Prostate gland (tissue), 2 donors: ENCODE results near the gene EFCAB9. TPM values are rescaled to one million over a fixed set of nuclear protein-coding genes. Genes with fewer than 3 reads are reported as not detected.

Source experiments
- DNase-seq: peaks from one replicate; pipeline ENCODE4 v3.0.0-alpha.2; 2019; ENCODE audit warnings: low spot score
- H3K27ac ChIP-seq, 2 donors: fragments of 200-600 bp; sonication (generic); 2 replicates each; pipeline ENCODE4 v1.5.1; 2017 to 2019
- H3K27me3 ChIP-seq: fragments of 200-600 bp; sonication (generic); replicated peaks from 2 replicates; pipeline ENCODE4 v1.5.1; 2019; ENCODE audit not compliant: insufficient read depth
- H3K36me3 ChIP-seq, 2 donors: fragments of 200-600 bp; sonication (generic); 1 replicate in 1 of 2; 2 replicates in 1 of 2; pipeline versions ENCODE4 v1.5.1 to v1.8.1; 2017 to 2019
- H3K4me1 ChIP-seq: fragments of 200-600 bp; sonication (generic); replicated peaks from 2 replicates; pipeline ENCODE4 v1.5.1; 2019
- H3K4me3 ChIP-seq, 2 donors: fragments of 200-600 bp; sonication (generic); 2 replicates each; pipeline ENCODE4 v1.5.1; 2017 to 2019
- H3K9me3 ChIP-seq: fragments of 200-600 bp; sonication (generic); 2 replicates; pipeline ENCODE4 v1.5.1; 2017
- CTCF ChIP-seq, 4 experiments: fragments of 200-600 bp in 2 of 4; fragments of 450-650 bp in 2 of 4; sonication (generic) in 2 of 4; IDR thresholded peaks; 1 replicate in 3 of 4; 2 replicates in 1 of 4; pipeline ENCODE4 v1.5.1; 2016 to 2019; ENCODE audit warnings: antibody characterized with exemption in 4 of 4, mild to moderate bottlenecking in 2 of 4, moderate library complexity in 2 of 4
- POLR2A ChIP-seq: fragments of 450-650 bp; IDR thresholded peaks from one replicate; pipeline ENCODE4 v1.6.1; 2016; ENCODE audit warnings: antibody characterized with exemption, mild to moderate bottlenecking
- POLR2AphosphoS5 ChIP-seq: sonication (generic); formaldehyde crosslinking; IDR thresholded peaks from one replicate; pipeline ENCODE4 v1.6.1; 2017; ENCODE audit warnings: antibody characterized with exemption
- WGBS: methylation state at CpG from one replicate; pipeline ENCODE4 v1.1.5; 2018; 5-methylcytosine and 5-hydroxymethylcytosine counted together
- intact Hi-C: fragments of 100-400 bp; cut with DNase I; formaldehyde crosslinking; loops from one replicate; pipeline ENCODE4 v1.14.2; 2022
- total RNA-seq, 2 donors: library from RNA; depleted of rRNA; stranded (reverse); fragments of >200 nt; gene quantifications; one replicate each; pipeline ENCODE4 v1.1.0, GENCODE V29; 2016

Gene EFCAB9
- total RNA-seq, 2 donors from 2014 or later, result not detected

GRCh38 chr5:172235132-172235780 is 41.3 kb downstream of the EFCAB9 start:
- 13% methylated on average over 4 of the region's 4 CpGs for WGBS
- intact Hi-C loops, result no loop called here
- H3K4me3 ChIP-seq, result no peak overlapping the region
- H3K27ac ChIP-seq, result peak overlapping the region in 1 of 2 donors; percentile 13
- no peak for TF ChIP-seq POLR2AphosphoS5
- TF ChIP-seq POLR2A, result no peak
- DNase-seq, result no peak
- no peaks in the 10 kb centered on the region for H3K36me3 ChIP-seq
- H3K4me1 ChIP-seq, result no peaks in the 10 kb centered on the region
- no peaks in the 10 kb centered on the region for H3K9me3 ChIP-seq
- H3K27me3 ChIP-seq, result no peaks in the 10 kb centered on the region

GRCh38 chr5:172235827-172236736 is 42.1 kb downstream of the EFCAB9 start:
- 70% methylated on average over 3 of the region's 3 CpGs for WGBS

GRCh38 chr5:172238334-172238733 is 44.4 kb downstream of the EFCAB9 start:
- intact Hi-C loops, result no loop called here
- no peaks in the 10 kb centered on the region for H3K4me1 ChIP-seq
- TF ChIP-seq POLR2A (no peak), POLR2AphosphoS5 (no peak), CTCF (IDR thresholded peaks at IDR 0.05) (no peak)
- WGBS, result 40% methylated on average over 1 of the region's 1 CpG
- H3K27me3 ChIP-seq, result no peaks in the 10 kb centered on the region
- no peak overlapping the region for H3K27ac ChIP-seq
- DNase-seq, result no peak
- H3K36me3 ChIP-seq, result no peaks in the 10 kb centered on the region
- H3K4me3 ChIP-seq, result no peak overlapping the region
- no peaks in the 10 kb centered on the region for H3K9me3 ChIP-seq

More at GRCh38 chr5:172235827-172236736, 42.1 kb downstream of the EFCAB9 start:
- Histone ChIP-seq H3K4me3 (no peak overlapping the region), H3K9me3 (no peaks in the 10 kb centered on the region), H3K27ac (no peak overlapping the region), H3K4me1 (no peaks in the 10 kb centered on the region), H3K36me3 (no peaks in the 10 kb centered on the region), H3K27me3 (no peaks in the 10 kb centered on the region)
- intact Hi-C loops, result no loop called here
- TF ChIP-seq POLR2A (no peak), POLR2AphosphoS5 (no peak), CTCF (IDR thresholded peaks at IDR 0.05) (no peak)
- DNase-seq, result no peak

GRCh38 chr5:172243302-172243701 is 49.3 kb downstream of the EFCAB9 start:
- Histone ChIP-seq H3K4me3 (no peak overlapping the region), H3K27ac (no peak overlapping the region), H3K27me3 (no peaks in the 10 kb centered on the region), H3K4me1 (no peaks in the 10 kb centered on the region), H3K9me3 (no peaks in the 10 kb centered on the region), H3K36me3 (no peaks in the 10 kb centered on the region)
- DNase-seq, result no peak
- intact Hi-C loops, result no loop called here
- TF ChIP-seq CTCF (IDR thresholded peaks at IDR 0.05) (no peak), POLR2A (no peak), POLR2AphosphoS5 (no peak)
- 95% methylated on average over 3 of the region's 3 CpGs for WGBS

GRCh38 chr5:172245046-172245445 is 51.1 kb downstream of the EFCAB9 start:
- TF ChIP-seq POLR2AphosphoS5 (no peak), CTCF (IDR thresholded peaks at IDR 0.05) (no peak), POLR2A (no peak)
- Histone ChIP-seq H3K27me3 (no peaks in the 10 kb centered on the region), H3K4me1 (no peaks in the 10 kb centered on the region), H3K9me3 (no peaks in the 10 kb centered on the region), H3K27ac (no peak overlapping the region), H3K4me3 (no peak overlapping the region), H3K36me3 (no peaks in the 10 kb centered on the region)
- no peak for DNase-seq
- WGBS, result 97% methylated on average over 2 of the region's 2 CpGs
- intact Hi-C loops, result no loop called here
